T-helper 22 cell (primary cell): Measurements from ENCODE around the gene MBD3.
A peak's percentile ranks its signal among the peaks of the same experiment; 100 is the strongest.

Experiments
- DNase-seq: peaks from one replicate; pipeline ENCODE4 v3.0.0-alpha.2; 2020; ENCODE audit warnings: low read depth

Gene MBD3

GRCh38 chr19:1598777-1599459, 6.3 kb upstream of the MBD3 start:
- DNase-seq = no peak

GRCh38 chr19:1593501-1593772, 772 bp upstream of the MBD3 start:
- DNase-seq = no peak

- peak; percentile 70 for DNase-seq
Measured at GRCh38 chr19:1592024-1592754, 476 bp downstream of the MBD3 start.

GRCh38 chr19:1591421-1592023, 1.1 kb downstream of the MBD3 start:
- DNase-seq = no peak

DNA sequence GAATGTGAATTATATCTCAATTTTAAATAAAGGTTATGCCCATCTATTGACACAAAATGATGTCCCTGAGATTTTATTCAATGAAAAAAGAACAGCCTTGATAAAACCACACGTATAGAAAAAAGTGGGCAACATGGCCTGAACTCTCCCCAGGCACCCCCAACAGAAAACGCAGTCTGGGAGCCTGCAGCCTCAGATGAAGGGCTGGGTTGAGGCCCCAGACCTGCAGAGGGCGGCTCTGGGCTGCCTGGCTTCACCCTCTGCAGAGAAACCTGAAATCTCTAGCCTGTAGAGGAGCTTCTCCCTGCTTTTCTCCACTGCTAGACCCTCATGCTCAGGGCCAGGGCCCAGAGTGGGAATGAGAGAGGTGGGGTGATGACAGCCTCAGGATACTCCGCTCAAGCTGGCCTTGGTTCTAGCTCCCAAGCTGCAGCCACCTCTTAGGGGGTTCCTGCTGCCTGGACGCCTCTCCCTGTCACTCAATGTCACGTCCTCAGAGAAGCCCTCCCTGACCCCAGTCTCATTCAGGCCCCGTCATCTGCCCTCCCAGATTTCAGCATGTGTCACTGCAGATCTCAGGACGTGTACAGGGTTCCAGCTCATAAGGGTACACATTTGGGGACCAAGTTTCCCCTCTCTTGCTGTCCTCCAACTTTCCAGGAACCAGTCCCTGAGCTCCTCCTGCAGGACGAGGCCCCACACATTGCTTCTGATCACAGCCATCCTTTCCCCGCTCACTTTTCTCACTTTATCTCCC, 1.8 kb downstream of the MBD3 start:
- DNase-seq = no peak

- DNase-seq = no peak
Measured at GRCh38 chr19:1587872-1588271, 4.8 kb downstream of the MBD3 start.

DNA sequence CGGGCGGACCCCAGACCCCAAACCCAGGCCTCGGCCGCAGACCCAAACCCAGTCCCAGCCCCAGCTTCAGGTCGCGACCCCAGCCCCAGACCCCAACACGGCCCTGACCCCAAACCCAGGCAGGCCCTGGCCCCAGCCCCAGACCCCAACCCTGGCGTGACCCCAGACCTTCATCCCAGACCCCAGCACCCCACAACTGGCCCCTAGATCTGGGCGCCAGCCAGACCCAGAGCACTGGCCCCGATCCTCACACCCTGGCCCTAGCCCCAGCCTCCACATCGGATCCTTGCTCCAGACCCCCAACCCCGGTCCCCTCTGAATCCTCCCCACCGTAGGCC, 7.5 kb downstream of the MBD3 start:
- DNase-seq = no peak

DNA sequence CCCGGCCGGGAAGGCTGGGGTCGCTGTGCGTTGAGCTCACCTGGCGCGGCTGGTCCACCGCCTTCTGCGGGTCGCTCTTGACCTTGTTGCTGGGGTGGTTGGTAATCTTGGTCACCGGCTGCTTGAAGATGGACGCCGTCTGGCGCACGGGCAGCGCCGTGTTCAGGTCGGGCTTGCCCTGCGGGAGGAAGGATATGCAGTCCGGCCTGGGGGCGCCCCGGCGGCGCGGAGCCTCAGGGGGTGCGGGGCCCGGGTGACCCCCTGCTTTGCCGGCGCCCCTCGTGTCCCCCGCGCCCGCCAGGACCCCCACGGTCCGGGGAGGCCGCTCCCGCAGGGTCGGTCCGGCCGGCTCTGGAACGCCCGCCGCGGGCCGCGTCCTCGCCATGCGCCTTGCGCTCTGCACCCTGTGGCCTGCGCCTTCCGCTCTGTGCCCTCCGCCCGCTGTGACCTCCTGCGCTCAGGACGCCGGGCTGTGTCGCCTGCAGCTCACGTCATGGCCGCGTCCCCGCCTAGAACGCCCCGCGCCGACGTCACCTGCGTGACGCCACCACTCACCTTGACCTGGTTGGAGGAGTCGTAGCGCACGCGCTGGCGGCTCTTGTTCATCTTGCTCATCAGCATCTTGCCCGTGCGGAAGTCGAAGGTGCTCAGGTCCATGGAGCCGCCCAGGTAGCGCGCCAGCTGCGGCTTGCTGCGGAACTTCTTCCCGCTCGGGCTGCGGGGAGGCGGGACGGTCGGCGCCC, 8.0 kb downstream of the MBD3 start:
- DNase-seq = no peak

DNA sequence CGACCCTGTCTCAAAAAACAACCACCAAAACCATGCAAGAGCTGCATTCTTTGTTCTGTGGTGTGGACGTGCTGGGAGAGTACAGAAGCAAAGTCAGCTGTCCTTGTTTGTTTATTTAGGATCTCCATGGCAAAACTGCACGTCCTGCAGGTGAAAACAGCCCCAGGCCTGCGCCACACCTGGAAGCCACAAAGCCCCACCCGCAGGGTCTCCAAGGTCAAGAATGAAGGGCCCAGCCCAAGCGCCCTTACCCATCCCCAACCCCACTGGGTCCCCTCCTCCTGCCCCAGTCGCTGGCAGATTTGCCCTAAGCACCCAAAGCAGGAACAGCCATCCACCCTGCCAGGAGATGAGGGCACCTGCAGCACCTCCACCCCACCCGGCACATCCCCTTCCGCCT, 10.5 kb downstream of the MBD3 start:
- DNase-seq = no peak

GRCh38 chr19:1580957-1581356, 11.7 kb downstream of the MBD3 start:
- DNase-seq = no peak

GRCh38 chr19:1580382-1580781, 12.3 kb downstream of the MBD3 start:
- DNase-seq = no peak

DNA sequence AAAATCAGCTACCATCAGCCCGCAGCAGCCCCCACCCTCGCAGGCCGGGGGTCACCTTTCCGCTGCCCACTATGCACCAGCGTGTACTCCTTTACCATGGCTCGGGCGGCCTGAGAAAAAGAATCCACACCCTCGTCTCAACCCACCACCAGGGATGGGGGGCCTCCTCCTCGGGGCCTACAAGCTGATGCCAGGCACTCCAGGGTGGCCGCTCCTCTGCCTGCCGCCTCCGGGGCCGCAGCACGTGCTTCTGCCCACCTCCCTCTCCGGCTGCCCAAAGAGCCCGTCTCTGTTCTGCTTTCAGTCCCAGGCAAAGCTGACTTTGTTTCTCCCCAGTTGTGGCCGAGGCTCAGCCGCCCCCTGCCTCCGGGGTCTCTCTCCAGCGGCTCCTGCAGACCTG, 13.4 kb downstream of the MBD3 start:
- no peak for DNase-seq

DNA sequence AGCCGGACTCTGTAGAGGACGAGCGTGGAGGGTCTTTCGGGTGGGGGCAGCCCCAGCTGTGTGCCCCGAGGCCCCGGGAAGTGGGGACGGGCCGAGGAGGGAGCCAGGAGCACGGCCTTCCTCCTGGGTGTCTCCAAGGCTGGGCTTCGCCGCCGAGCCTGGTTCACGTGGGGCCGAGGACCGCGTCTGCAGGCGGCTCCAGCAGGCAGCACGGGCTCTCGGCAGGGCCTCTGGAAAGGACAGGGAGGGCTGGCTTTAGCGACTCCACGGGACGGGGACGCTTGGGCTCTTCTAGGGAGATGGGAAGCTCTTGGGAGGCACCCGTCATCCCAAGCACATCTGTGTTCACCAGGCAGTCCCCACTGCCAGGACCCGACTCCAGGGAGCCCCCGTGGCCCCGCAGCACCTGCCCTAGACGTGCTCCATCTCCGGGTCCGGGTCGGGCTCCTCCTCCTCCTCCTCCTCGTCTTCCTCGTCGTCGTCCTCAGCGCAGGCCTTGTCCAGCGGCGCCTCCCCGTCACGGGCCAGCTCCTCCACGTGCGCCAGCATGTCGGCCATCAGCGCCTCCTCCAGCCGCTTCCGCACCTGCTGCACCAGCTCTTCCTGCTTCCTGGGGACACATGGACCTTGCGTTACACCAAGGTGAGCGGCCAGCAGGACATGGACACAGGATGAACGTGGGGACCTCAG, 14.6 kb downstream of the MBD3 start:
- DNase-seq = no peak

DNA sequence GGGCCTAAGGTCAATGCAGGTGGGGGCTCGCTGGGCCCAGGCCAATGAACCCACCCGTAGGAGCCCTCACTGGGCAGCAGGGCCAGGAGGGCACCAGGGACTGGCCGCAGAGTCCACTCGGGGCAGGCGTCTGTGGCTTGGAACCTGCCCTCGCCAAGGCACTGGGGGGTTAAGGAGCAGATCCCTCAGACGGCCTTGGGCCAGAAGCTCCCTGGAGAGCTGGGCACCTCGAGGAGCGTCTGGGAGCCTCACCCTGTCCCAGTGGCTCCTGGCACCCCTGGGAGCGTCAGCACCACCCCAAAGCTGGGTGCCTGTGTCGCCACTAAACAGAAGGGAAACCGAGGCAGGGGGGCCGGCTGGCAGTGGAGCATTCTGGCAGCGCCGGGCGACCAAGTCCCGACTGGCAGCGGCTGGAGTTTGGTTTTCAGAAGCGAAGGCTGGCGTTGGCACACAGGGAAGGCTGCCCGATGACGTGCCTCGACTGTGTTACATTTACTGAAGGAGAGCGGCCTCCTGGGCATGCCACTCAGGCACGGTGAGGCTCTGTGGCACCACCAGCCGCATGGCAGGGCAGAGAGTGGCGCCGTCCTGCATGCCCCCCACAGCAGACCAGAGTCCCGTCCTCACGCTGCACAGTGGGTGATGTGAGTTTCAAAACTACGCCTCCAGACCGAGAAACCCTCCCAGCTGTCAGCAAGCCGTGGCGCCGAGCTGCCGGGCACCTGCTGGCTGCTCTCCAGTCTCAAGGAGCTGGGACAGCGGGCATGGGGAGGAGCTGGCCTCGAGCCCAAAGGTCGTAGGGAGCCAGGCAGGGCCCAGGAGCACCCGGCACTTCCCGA, 15.4 kb downstream of the MBD3 start:
- DNase-seq = no peak

DNA sequence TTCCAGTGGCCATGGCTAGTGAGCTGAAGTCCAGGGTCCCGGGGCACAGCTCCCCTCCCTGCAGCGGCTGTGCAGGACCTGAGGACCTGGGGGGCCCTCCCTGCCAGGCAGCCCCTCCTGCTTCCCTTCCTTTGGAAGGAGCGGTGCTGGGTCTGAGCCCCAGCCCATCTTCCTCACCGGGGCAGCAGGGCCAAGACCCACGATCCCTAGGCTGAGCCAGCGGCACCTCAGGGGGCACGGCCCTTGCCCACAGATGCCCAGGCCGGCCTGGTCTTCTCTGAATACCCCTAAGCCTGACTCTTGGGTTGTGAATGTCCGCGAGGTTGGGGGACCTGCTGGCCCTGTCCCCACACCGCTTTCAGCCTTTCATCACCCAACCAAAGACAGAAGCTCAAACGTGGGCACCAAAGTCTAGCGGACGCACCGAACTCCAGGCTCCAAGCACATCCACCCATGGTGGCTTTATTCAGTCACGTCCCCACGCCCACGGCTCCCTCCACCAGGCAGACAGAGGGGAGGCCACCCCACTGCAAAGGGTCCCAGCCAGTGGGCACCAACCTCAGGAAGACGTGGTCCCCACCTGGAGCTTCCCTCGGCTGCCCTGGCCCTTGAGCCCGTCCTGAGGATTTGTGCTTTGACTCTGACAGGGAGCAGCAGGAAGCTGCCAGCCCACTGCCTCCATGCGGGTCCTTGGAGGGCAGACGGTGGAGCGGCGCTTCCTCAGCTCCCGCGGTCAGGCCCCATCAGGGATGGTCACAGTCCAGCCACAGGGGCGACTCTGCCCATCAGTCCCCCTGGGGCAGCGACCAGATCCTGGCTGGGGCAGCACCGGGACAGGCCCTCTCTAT, 16.2 kb downstream of the MBD3 start:
- no peak for DNase-seq

- no peak for DNase-seq
Measured at GRCh38 chr19:1575323-1576241, 17.1 kb downstream of the MBD3 start.

DNA sequence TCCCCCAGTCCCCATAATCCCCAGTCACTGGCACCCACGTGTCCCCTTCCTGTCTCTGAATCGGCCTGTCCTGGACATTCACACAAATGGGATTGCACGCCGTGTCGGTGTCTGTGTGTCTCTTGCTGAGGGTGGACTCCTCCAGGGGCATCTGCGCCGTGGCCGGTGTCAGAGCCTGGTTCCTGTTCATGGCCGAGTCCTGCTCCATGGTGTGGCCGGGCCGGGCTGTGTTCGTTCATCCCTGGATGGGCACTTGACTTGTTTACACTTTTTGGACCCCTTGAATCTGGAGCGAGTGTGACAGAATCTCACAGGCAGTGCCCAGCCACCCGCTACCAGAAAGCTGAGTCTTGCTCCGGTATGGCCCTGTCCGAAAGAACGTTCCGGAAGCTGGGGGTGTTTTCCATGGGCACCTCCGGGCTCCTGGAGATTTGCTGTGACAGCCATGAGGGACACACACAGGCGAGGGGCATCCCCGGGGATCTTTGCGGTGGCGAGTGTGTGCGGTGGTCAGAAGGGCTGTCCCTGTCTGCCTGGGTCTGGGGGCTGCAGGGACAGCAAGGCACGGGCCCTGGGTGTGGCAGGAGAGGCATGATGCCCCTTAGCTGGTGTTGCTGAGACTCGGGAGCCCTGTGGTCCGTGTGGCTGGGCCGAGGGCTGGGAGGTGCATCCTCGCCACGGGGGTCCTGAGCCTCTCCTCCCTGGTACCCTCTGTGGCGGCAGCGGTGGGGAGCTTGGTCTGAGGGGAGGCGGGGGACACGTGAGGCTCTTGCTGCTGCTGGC, 18.1 kb downstream of the MBD3 start:
- DNase-seq = no peak

DNA sequence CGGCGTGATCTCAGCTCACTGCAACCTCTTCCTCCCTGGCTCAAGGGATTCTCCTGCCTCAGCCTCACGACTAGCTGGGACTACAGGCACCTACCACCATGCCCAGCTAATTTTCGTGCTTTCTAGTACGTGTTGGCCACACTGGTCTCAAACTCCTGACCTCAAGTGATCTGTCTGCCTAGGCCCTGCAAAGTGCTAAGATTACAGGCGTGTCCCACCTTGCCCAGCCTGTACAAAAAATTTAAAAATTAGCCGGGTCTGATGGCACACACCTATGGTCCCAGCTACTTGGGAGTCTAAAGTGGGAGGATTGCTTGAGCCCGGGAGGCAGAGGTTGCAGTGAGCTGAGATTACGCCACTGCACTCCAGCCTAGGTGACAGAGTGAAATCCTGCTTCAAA, 19.9 kb downstream of the MBD3 start:
- no peak for DNase-seq
